ENCODE data around the gene SLC25A22.
A peak's percentile ranks its signal among the peaks of the same experiment; 100 is the strongest.

Gene SLC25A22

GRCh38 chr11:788953-789940 is 8.8 kb downstream of the SLC25A22 start:
- DNase-seq (ENCODE audit: low spot score), result no peak

GRCh38 chr11:788009-788640 is 10.0 kb downstream of the SLC25A22 start:
- DNase-seq (ENCODE audit: low spot score), result no peak

- DNase-seq (ENCODE audit: low spot score), result no peak
Observed at GRCh38 chr11:787084-787675, 10.9 kb downstream of the SLC25A22 start.

- no peak for DNase-seq (ENCODE audit: low spot score)
Observed at GRCh38 chr11:786235-787083, 11.6 kb downstream of the SLC25A22 start.

GRCh38 chr11:783581-784015 is 14.5 kb downstream of the SLC25A22 start:
- peak; percentile 44 for DNase-seq (ENCODE audit: low spot score)

GRCh38 chr11:782264-783174 is 15.6 kb downstream of the SLC25A22 start:
- DNase-seq (ENCODE audit: low spot score), result no peak

- no peak for DNase-seq (ENCODE audit: low spot score)
Observed at GRCh38 chr11:779955-780532, 18.0 kb downstream of the SLC25A22 start.

GRCh38 chr11:778976-779954 is 18.8 kb downstream of the SLC25A22 start:
- DNase-seq (ENCODE audit: low spot score), result no peak

GRCh38 chr11:777288-778255 is 20.5 kb downstream of the SLC25A22 start, which contains the start of gene GATD1:
Gene GATD1, minus strand, starts transcription at chr11:777487. Its CDS starts 25 bp downstream, at chr11:777462.
- peak; percentile 95 for DNase-seq (ENCODE audit: low spot score)

GRCh38 chr11:776561-777287 is 21.4 kb downstream of the SLC25A22 start:
- DNase-seq (ENCODE audit: low spot score), result peak; percentile 46

GRCh38 chr11:776263-776560 is 21.9 kb downstream of the SLC25A22 start:
- DNase-seq (ENCODE audit: low spot score), result no peak

GRCh38 chr11:774873-775592 is 23.0 kb downstream of the SLC25A22 start:
- no peak for DNase-seq (ENCODE audit: low spot score)

GRCh38 chr11:773830-774229 is 24.3 kb downstream of the SLC25A22 start:
- DNase-seq (ENCODE audit: low spot score), result no peak

- no peak for DNase-seq (ENCODE audit: low spot score)
Observed at GRCh38 chr11:773425-773824, 24.7 kb downstream of the SLC25A22 start.

GRCh38 chr11:772429-773390 is 25.4 kb downstream of the SLC25A22 start:
- no peak for DNase-seq (ENCODE audit: low spot score)

Data from hematopoietic multipotent progenitor cell treated with erythropoietin and hydrocortisone succinate and interleukin-3 and kit ligand, for 17 days (in vitro differentiated cells).